Mesodermal cell (in vitro differentiated cells): ENCODE measurements around the gene TECPR2.

Experiments
- H3K27ac ChIP-seq: 2 replicates; pipeline ENCODE4 v1.7.0; 2013; ENCODE audit warnings: mild to moderate bottlenecking, low read depth, low read length, moderate library complexity; ENCODE audit not compliant: severe bottlenecking
- H3K36me3 ChIP-seq: 2 replicates; pipeline ENCODE4 v1.7.1; 2013; ENCODE audit warnings: mild to moderate bottlenecking, low read length, moderate library complexity; ENCODE audit not compliant: control insufficient read depth, insufficient read depth
- H3K4me1 ChIP-seq: one replicate; pipeline ENCODE4 v1.7.1; 2013; ENCODE audit warnings: mild to moderate bottlenecking, low read length; ENCODE audit not compliant: insufficient read depth, control insufficient read depth, poor library complexity, severe bottlenecking
- H3K4me3 ChIP-seq: 2 replicates; pipeline ENCODE4 v1.7.0; 2013; ENCODE audit warnings: low read length, control low read depth, mild to moderate bottlenecking; ENCODE audit not compliant: insufficient read depth, poor library complexity, severe bottlenecking; ENCODE audit errors: extremely low read depth
- H3K9me3 ChIP-seq: 2 replicates; pipeline ENCODE4 v1.7.1; 2013; ENCODE audit warnings: mild to moderate bottlenecking, low read length, moderate library complexity; ENCODE audit not compliant: control insufficient read depth
- WGBS, 2 experiments: methylation state at CpG; one replicate each; pipeline ENCODE4 v1.1.5; 2013; ENCODE audit warnings: missing lambda C conversion rate in 2 of 2; ENCODE audit not compliant: insufficient coverage in 2 of 2; 5-methylcytosine and 5-hydroxymethylcytosine counted together

Gene TECPR2

GRCh38 chr14:102445066-102445465 is 82.3 kb downstream of the TECPR2 start:
- H3K4me1 ChIP-seq: no peaks in the 10 kb centered on the region
- no peaks in the 10 kb centered on the region for H3K9me3 ChIP-seq
- no peak overlapping the region for H3K27ac ChIP-seq
- WGBS, 2 experiments: 89 to 92% methylated on average over 6 of the region's 7 CpGs
- H3K4me3 ChIP-seq: no peak overlapping the region
- H3K36me3 ChIP-seq: peaks cover 71% of the 10 kb centered on the region

- Histone ChIP-seq H3K4me1 (no peaks in the 10 kb centered on the region), H3K9me3 (no peaks in the 10 kb centered on the region), H3K36me3 (peaks cover 71% of the 10 kb centered on the region), H3K27ac (no peak overlapping the region), H3K4me3 (no peak overlapping the region)
- 96% methylated on average over 9 to 13 of the region's 15 CpGs for WGBS, 2 experiments
Measured at GRCh38 chr14:102445641-102446040, 82.9 kb downstream of the TECPR2 start.

- H3K9me3 ChIP-seq: no peaks in the 10 kb centered on the region
- no peak overlapping the region for H3K4me3 ChIP-seq
- H3K27ac ChIP-seq: no peak overlapping the region
- H3K4me1 ChIP-seq: no peaks in the 10 kb centered on the region
- peaks cover 61% of the 10 kb centered on the region for H3K36me3 ChIP-seq
- 90 to 95% methylated on average over 11 to 15 of the region's 17 CpGs for WGBS, 2 experiments
Measured at GRCh38 chr14:102450206-102451063, 87.7 kb downstream of the TECPR2 start.

- H3K4me3 ChIP-seq: no peak overlapping the region
- peaks cover 60% of the 10 kb centered on the region for H3K36me3 ChIP-seq
- H3K27ac ChIP-seq: no peak overlapping the region
- no peaks in the 10 kb centered on the region for H3K9me3 ChIP-seq
- WGBS, 2 experiments: 92 to 94% methylated on average over 8 to 10 of the region's 10 CpGs
- no peaks in the 10 kb centered on the region for H3K4me1 ChIP-seq
Measured at GRCh38 chr14:102451064-102451352, 88.3 kb downstream of the TECPR2 start.

DNA sequence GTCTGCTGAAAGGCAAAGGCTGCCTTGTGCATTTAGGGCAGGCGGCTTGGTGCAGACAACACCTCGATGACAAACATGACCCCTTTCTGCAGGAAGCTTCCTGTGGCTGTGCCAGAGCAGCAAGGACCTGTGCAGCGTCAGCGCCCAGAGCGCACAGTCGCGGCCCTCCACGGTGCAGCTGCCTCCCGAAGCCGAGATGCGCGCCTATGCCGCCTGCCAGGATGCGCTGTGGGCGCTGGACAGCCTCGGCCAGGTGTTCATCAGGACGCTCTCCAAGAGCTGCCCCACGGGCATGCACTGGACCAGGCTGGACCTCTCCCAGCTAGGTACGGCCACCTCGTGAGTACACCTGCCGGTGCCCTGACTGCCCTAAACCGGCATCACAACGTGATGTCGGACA is 89.6 kb downstream of the TECPR2 start:
- H3K4me1 ChIP-seq: peaks cover 2% of the 10 kb centered on the region
- no peak overlapping the region for H3K27ac ChIP-seq
- no peak overlapping the region for H3K4me3 ChIP-seq
- no peaks in the 10 kb centered on the region for H3K9me3 ChIP-seq
- H3K36me3 ChIP-seq: peaks cover 51% of the 10 kb centered on the region
- WGBS, 2 experiments: 96 to 99% methylated on average over 24 of the region's 24 CpGs

- Histone ChIP-seq H3K27ac (no peak overlapping the region), H3K4me3 (no peak overlapping the region), H3K4me1 (peaks cover 2% of the 10 kb centered on the region), H3K9me3 (no peaks in the 10 kb centered on the region), H3K36me3 (peaks cover 41% of the 10 kb centered on the region)
- WGBS, 2 experiments: 98 to 100% methylated on average over 4 of the region's 5 CpGs
Measured at GRCh38 chr14:102454711-102455110, 92.0 kb downstream of the TECPR2 start.

- 90 to 100% methylated on average over 1 to 2 of the region's 2 CpGs for WGBS, 2 experiments
- Histone ChIP-seq H3K9me3 (no peaks in the 10 kb centered on the region), H3K36me3 (peaks cover 22% of the 10 kb centered on the region), H3K27ac (no peak overlapping the region), H3K4me1 (peaks cover 2% of the 10 kb centered on the region), H3K4me3 (no peak overlapping the region)
Measured at GRCh38 chr14:102457509-102457908, 94.8 kb downstream of the TECPR2 start.

DNA sequence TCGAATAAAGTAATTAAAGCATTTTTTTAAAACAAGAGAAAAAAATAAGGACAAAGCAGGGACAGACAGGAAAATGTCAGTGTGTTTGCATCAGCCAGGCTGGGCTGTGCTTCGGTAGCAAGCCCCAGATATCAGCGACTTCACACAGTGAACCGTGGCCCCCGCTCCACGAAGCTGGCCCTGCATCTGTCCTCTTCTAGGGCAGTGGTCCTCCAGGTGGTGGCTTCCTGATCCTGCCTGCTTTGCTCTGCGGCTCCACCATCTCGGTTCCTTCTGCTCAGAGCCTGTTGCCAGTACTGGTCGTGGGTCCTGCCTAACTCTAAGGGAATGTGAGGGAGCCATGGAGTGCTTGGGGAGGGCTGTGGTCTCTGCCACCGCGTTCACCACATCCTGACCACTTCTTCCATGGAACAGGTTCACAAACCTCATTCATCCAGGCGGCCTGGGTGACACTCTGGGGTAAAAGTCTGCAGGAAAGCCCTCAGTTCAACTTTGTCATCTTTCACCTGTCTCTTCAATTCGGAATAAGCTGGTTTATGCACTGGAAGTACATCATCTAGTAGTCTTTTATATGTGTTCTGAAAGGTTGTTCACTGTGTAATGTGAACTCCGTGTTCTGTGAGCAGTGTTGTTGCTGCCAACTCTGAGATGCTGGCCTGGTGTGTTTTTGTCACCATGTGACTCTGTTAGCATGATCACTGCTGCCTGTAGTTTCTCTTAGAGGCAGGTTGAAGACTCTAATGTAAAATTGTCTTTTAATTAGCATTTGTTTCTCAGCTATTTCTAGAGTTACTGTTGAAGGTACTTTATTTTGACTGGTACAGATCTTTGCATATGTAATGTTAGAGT is 99.0 kb downstream of the TECPR2 start:
- Histone ChIP-seq H3K4me1 (no peaks in the 10 kb centered on the region), H3K9me3 (no peaks in the 10 kb centered on the region), H3K36me3 (peaks cover 29% of the 10 kb centered on the region), H3K27ac (no peak overlapping the region), H3K4me3 (no peak overlapping the region)
- 94 to 97% methylated on average over 7 to 10 of the region's 14 CpGs for WGBS, 2 experiments

- H3K4me3 ChIP-seq: no peak overlapping the region
- no peaks in the 10 kb centered on the region for H3K9me3 ChIP-seq
- no peaks in the 10 kb centered on the region for H3K4me1 ChIP-seq
- peaks cover 30% of the 10 kb centered on the region for H3K36me3 ChIP-seq
- H3K27ac ChIP-seq: no peak overlapping the region
- 94 to 100% methylated on average over 2 to 4 of the region's 4 CpGs for WGBS, 2 experiments
Measured at GRCh38 chr14:102462391-102462790, 99.7 kb downstream of the TECPR2 start.

DNA sequence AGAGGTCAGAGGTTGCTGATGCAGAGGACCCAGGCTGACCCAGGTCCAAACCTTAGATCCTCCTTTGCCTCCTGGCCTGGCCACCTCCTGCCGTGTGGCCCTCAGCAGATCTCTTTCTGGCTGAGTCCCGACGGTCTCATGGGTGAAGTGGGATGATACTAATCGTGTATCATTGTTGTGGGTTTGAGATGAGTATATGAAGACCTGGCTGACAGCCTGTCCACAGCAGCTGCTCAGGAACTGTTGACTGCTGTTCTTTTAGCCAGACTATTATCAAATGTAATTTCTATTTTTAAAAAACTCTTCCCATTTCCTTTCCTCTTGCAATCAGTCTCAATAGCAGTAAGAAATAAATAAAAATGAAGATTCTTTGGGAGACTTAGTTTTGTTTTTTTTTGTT is 101.3 kb downstream of the TECPR2 start:
- Histone ChIP-seq H3K4me1 (no peaks in the 10 kb centered on the region), H3K27ac (no peak overlapping the region), H3K9me3 (no peaks in the 10 kb centered on the region), H3K36me3 (peaks cover 25% of the 10 kb centered on the region), H3K4me3 (no peak overlapping the region)
- 80% methylated on average over 1 of the region's 4 CpGs; no CpG with 5 or more reads in 1 of the 2 experiments for WGBS, 2 experiments
